Astrocyte (in vitro differentiated cells and primary cell): ENCODE data around the gene F10. TPM values are rescaled to one million over a fixed set of nuclear protein-coding genes. Genes with fewer than 3 reads are reported as not detected.

ENCODE experiments used
- DNase-seq: peaks from one replicate; pipeline ENCODE4 v3.0.0-alpha.2; 2010; ENCODE audit warnings: low read depth
- FAIRE-seq: peaks from 2 replicates; lab custom pipeline; 2011; peaks lifted over from hg19 to GRCh38; lab: Jason Lieb, UNC
- H2AFZ ChIP-seq: 2 replicates; pipeline ENCODE4 v1.6.0; 2012; ENCODE audit warnings: low read depth, low read length, inconsistent platforms
- H3K27ac ChIP-seq: 2 replicates; pipeline ENCODE4 v1.5.1; 2011; ENCODE audit warnings: low read depth, low read length, inconsistent platforms
- H3K27me3 ChIP-seq: 2 replicates; pipeline ENCODE4 v1.6.0; 2011; ENCODE audit warnings: low read length, inconsistent platforms; ENCODE audit not compliant: insufficient read depth
- H3K36me3 ChIP-seq: 2 replicates; pipeline ENCODE4 v1.5.1; 2011; ENCODE audit warnings: low read length, inconsistent platforms; ENCODE audit not compliant: insufficient read depth
- H3K4me1 ChIP-seq: 2 replicates; pipeline ENCODE4 v1.5.1; 2011; ENCODE audit warnings: low read length, inconsistent platforms; ENCODE audit not compliant: insufficient read depth
- H3K4me2 ChIP-seq: 2 replicates; pipeline ENCODE4 v1.6.0; 2012; ENCODE audit warnings: low read length, inconsistent platforms
- H3K4me3 ChIP-seq: 2 replicates; pipeline ENCODE4 v1.5.1; 2011; ENCODE audit warnings: low read depth, mild to moderate bottlenecking, low read length, inconsistent platforms; ENCODE audit not compliant: insufficient read depth
- H3K79me2 ChIP-seq: 2 replicates; pipeline ENCODE4 v1.6.0; 2012; ENCODE audit warnings: mild to moderate bottlenecking, low read length, inconsistent platforms; ENCODE audit not compliant: insufficient read depth
- H3K9ac ChIP-seq: 2 replicates; pipeline ENCODE4 v1.6.0; 2012; ENCODE audit warnings: mild to moderate bottlenecking, low read length, inconsistent platforms
- H3K9me3 ChIP-seq: 2 replicates; pipeline ENCODE4 v1.5.1; 2012; ENCODE audit warnings: low read depth, mild to moderate bottlenecking, low read length, inconsistent platforms; ENCODE audit not compliant: insufficient read depth
- H4K20me1 ChIP-seq: 2 replicates; pipeline ENCODE4 v1.6.0; 2012; ENCODE audit warnings: low read length, inconsistent platforms; ENCODE audit not compliant: insufficient read depth
- H3K27ac Mint-ChIP-seq: one replicate; pipeline ENCODE4 v1.8.0; 2021; ENCODE audit warnings: mild to moderate bottlenecking, mixed read lengths; ENCODE audit not compliant: unreplicated experiment
- H3K27me3 Mint-ChIP-seq: one replicate; pipeline ENCODE4 v1.8.0; 2021; ENCODE audit warnings: low read depth, mixed read lengths; ENCODE audit not compliant: unreplicated experiment
- H3K36me3 Mint-ChIP-seq: one replicate; pipeline ENCODE4 v1.8.0; 2021; ENCODE audit warnings: low read depth, mixed read lengths; ENCODE audit not compliant: unreplicated experiment
- H3K4me1 Mint-ChIP-seq: one replicate; pipeline ENCODE4 v1.8.0; 2021; ENCODE audit warnings: low read depth, mixed read lengths; ENCODE audit not compliant: unreplicated experiment
- H3K4me3 Mint-ChIP-seq: one replicate; pipeline ENCODE4 v1.8.0; 2021; ENCODE audit warnings: mild to moderate bottlenecking, moderate library complexity, mixed read lengths; ENCODE audit not compliant: unreplicated experiment
- H3K9me3 Mint-ChIP-seq: one replicate; pipeline ENCODE4 v1.8.0; 2021; ENCODE audit warnings: mild to moderate bottlenecking, mixed read lengths; ENCODE audit not compliant: unreplicated experiment
- EZH2 ChIP-seq: IDR thresholded peaks from 2 replicates; pipeline ENCODE4 v1.6.1; 2012; ENCODE audit warnings: mild to moderate bottlenecking, low read length, inconsistent platforms; ENCODE audit not compliant: insufficient read depth
- total RNA-seq: library from RNA; stranded (reverse); gene quantifications from 2 replicates; pipeline ENCODE4 v1.2.1, GENCODE V29; 2021
- TF ChIP-seq, protein P1 (sequence below): IDR thresholded peaks from 2 replicates; pipeline ENCODE4 v1.5.1; 2011; ENCODE audit warnings: low read depth, mild to moderate bottlenecking, inconsistent platforms, low read length, moderate library complexity; ENCODE audit not compliant: insufficient read depth

Gene F10
- total RNA-seq, 1 donor from 2014 or later: 0.45 TPM

- Histone ChIP-seq H3K27ac (no peak within 1 kb of the TSS), H3K36me3 (no peaks in the 10 kb centered on the region), H4K20me1 (no peaks in the 10 kb centered on the region), H3K4me3 (no peak within 1 kb of the TSS), H3K9me3 (no peaks in the 10 kb centered on the region), H3K4me2 (no peak within 1 kb of the TSS), H3K27me3 (no peaks in the 10 kb centered on the region), H3K9ac (no peak within 1 kb of the TSS), H3K4me1 (peaks cover 4% of the 10 kb centered on the region), H3K79me2 (no peaks in the 10 kb centered on the region), H2AFZ (no peak within 1 kb of the TSS)
- H3K9me3 Mint-ChIP-seq: peaks cover 6% of the 10 kb centered on the region
- FAIRE-seq: no peak
- no peak within 1 kb of the TSS for H3K27ac Mint-ChIP-seq
- no peak within 1 kb of the TSS for H3K4me3 Mint-ChIP-seq
- H3K36me3 Mint-ChIP-seq: no peaks in the 10 kb centered on the region
- no peak for DNase-seq
- TF ChIP-seq EZH2: no peak
- peaks cover 12% of the 10 kb centered on the region for H3K27me3 Mint-ChIP-seq
- peaks cover 5% of the 10 kb centered on the region for H3K4me1 Mint-ChIP-seq
Measured at GRCh38 chr13:113157929-113158747, 35.5 kb downstream of the F10 start, which contains the start of gene PROZ. TSS of gene PROZ (plus strand) at chr13:113158648. CDS start at chr13:113158661, 13 bp downstream.

DNA sequence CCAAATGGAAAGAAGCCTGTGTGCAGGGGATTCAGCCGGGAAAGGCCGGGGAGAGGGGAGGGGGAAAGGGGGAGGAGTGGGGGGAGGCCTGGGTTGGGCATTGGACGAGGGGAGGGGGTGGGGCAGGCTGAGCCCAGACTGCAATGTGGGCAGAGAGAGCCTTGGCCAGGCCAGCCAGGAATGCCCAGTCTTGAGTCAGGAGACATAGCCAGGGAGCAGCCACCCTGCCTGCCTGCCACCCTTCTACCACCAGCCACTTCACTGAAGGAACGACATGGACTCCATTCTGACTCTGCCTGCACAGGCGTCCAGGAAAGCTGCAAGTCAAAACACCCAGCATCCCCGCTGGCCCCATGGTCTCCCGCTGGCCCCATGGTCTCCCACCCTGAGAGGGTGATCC is 36.3 kb downstream of the F10 start:
- H3K27me3 Mint-ChIP-seq: peaks cover 18% of the 10 kb centered on the region
- FAIRE-seq: no peak
- peaks cover 6% of the 10 kb centered on the region for H3K9me3 Mint-ChIP-seq
- H3K27ac ChIP-seq: no peak overlapping the region
- no peaks in the 10 kb centered on the region for H3K79me2 ChIP-seq
- H3K4me2 ChIP-seq: no peak overlapping the region
- no peaks in the 10 kb centered on the region for H3K36me3 ChIP-seq
- H2AFZ ChIP-seq: no peak overlapping the region
- no peak overlapping the region for H3K9ac ChIP-seq
- H3K4me3 ChIP-seq: no peak overlapping the region
- no peak overlapping the region for H3K27ac Mint-ChIP-seq
- H3K9me3 ChIP-seq: no peaks in the 10 kb centered on the region
- H4K20me1 ChIP-seq: no peaks in the 10 kb centered on the region
- TF ChIP-seq, protein P1, sequence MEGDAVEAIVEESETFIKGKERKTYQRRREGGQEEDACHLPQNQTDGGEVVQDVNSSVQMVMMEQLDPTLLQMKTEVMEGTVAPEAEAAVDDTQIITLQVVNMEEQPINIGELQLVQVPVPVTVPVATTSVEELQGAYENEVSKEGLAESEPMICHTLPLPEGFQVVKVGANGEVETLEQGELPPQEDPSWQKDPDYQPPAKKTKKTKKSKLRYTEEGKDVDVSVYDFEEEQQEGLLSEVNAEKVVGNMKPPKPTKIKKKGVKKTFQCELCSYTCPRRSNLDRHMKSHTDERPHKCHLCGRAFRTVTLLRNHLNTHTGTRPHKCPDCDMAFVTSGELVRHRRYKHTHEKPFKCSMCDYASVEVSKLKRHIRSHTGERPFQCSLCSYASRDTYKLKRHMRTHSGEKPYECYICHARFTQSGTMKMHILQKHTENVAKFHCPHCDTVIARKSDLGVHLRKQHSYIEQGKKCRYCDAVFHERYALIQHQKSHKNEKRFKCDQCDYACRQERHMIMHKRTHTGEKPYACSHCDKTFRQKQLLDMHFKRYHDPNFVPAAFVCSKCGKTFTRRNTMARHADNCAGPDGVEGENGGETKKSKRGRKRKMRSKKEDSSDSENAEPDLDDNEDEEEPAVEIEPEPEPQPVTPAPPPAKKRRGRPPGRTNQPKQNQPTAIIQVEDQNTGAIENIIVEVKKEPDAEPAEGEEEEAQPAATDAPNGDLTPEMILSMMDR: no peak
- no peak for DNase-seq
- H3K4me1 Mint-ChIP-seq: peaks cover 5% of the 10 kb centered on the region
- no peaks in the 10 kb centered on the region for H3K36me3 Mint-ChIP-seq
- H3K27me3 ChIP-seq: no peaks in the 10 kb centered on the region
- no peaks in the 10 kb centered on the region for H3K4me1 ChIP-seq
- no peak overlapping the region for H3K4me3 Mint-ChIP-seq

DNA sequence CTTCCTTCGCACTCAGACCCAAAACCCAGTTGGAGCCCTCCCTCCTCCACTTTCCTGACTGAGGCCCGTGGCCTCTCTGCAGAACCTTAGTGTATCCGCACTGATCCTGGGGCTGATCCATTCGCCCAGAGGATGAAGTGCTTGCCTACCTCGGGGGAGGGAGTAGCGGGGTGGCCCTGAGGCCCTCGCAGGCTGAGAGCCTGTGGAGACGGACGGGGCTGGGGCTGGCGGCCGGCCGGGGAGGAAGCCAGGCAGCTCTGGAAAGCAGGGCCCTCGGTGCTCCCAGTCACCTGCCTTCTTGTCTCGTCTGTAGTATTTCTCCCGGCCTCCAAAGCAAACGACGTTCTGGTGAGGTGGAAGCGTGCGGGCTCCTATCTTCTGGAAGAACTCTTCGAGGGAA is 37.1 kb downstream of the F10 start:
- Histone ChIP-seq H3K4me3 (no peak overlapping the region), H3K27me3 (no peaks in the 10 kb centered on the region), H4K20me1 (no peaks in the 10 kb centered on the region), H3K9me3 (no peaks in the 10 kb centered on the region), H3K79me2 (no peaks in the 10 kb centered on the region), H3K4me1 (no peaks in the 10 kb centered on the region), H3K27ac (no peak overlapping the region), H3K9ac (no peak overlapping the region), H3K36me3 (no peaks in the 10 kb centered on the region), H3K4me2 (no peak overlapping the region), H2AFZ (no peak overlapping the region)
- Mint-ChIP-seq H3K4me1 (peaks cover 5% of the 10 kb centered on the region), H3K27me3 (peaks cover 18% of the 10 kb centered on the region), H3K36me3 (no peaks in the 10 kb centered on the region), H3K4me3 (no peak overlapping the region), H3K27ac (no peak overlapping the region), H3K9me3 (peaks cover 6% of the 10 kb centered on the region)
- FAIRE-seq (no peak), DNase-seq (no peak)
- no peak for TF ChIP-seq EZH2
- TF ChIP-seq, protein P1: no peak
